H1 (cell line): Measurements from ENCODE around the gene TNNC1. TPM values are rescaled to one million over a fixed set of nuclear protein-coding genes. Genes with fewer than 3 reads are reported as not detected.

Source experiments
- CTCF ChIA-PET: fragments of 300-600 bp; sonication (Branson Sonifier 250); formaldehyde crosslinking; loops from one replicate; lab custom pipeline; 2021; ENCODE audit not compliant: partially characterized antibody; lab: Charles Lee
- POLR2A ChIA-PET: fragments of 300-600 bp; sonication (Branson Sonifier 250); formaldehyde crosslinking; loops from one replicate; lab custom pipeline; 2021; ENCODE audit warnings: inconsistent platforms; ENCODE audit not compliant: partially characterized antibody; lab: Charles Lee
- DNase-seq, 2 experiments: peaks; one replicate each; pipeline versions ENCODE4 v3.0.0 to v3.0.0-alpha.2; 2010 to 2022; ENCODE audit warnings: low spot score in 2 of 2, low read depth in 1 of 2, mixed read lengths in 1 of 2
- FAIRE-seq: peaks from 2 replicates; lab custom pipeline; 2011; peaks lifted over from hg19 to GRCh38; lab: Jason Lieb, UNC
- H2AFZ ChIP-seq: 2 replicates; pipeline ENCODE4 v1.8.1; 2012; ENCODE audit warnings: low read length, inconsistent platforms
- H2AK5ac ChIP-seq: 2 replicates; pipeline ENCODE4 v1.6.1; 2013; ENCODE audit warnings: low read depth, low read length
- H2BK120ac ChIP-seq: replicated peaks from 2 replicates; pipeline ENCODE3; 2013; ENCODE audit warnings: low read depth, low read length, inconsistent platforms
- H2BK12ac ChIP-seq: 2 replicates; pipeline ENCODE4 v1.6.1; 2013; ENCODE audit warnings: low read depth, low read length
- H2BK15ac ChIP-seq: 2 replicates; pipeline ENCODE4 v1.6.1; 2013; ENCODE audit warnings: low read length
- H2BK20ac ChIP-seq: 2 replicates; pipeline ENCODE4 v1.6.1; 2013; ENCODE audit warnings: low read length
- H2BK5ac ChIP-seq: 2 replicates; pipeline ENCODE4 v1.6.1; 2013; ENCODE audit warnings: low read depth, low read length
- H3K14ac ChIP-seq: 2 replicates; pipeline ENCODE4 v1.6.1; 2013; ENCODE audit warnings: inconsistent platforms; ENCODE audit not compliant: insufficient read length
- H3K18ac ChIP-seq: 2 replicates; pipeline ENCODE4 v1.6.1; 2013; ENCODE audit warnings: low read length; ENCODE audit errors: extremely low read depth
- H3K23ac ChIP-seq: 2 replicates; pipeline ENCODE4 v1.6.1; 2013; ENCODE audit warnings: inconsistent platforms; ENCODE audit not compliant: insufficient read length
- H3K23me2 ChIP-seq: 2 replicates; pipeline ENCODE4 v1.6.1; 2013; ENCODE audit warnings: low read depth, low read length
- H3K27ac ChIP-seq: 2 replicates; pipeline ENCODE4 v1.6.1; 2011; ENCODE audit warnings: low read depth, low read length, inconsistent platforms
- H3K27me3 ChIP-seq, 4 experiments: replicated peaks in 1 of 4; 1 replicate in 1 of 4; 2 replicates in 3 of 4; pipeline versions ENCODE4 v1.6.1 to v1.8.1; 2011 to 2013; ENCODE audit warnings: low read length in 3 of 4, mild to moderate bottlenecking in 3 of 4, inconsistent platforms in 2 of 4, mixed read lengths in 2 of 4, moderate library complexity in 1 of 4; ENCODE audit not compliant: control insufficient read depth in 3 of 4, insufficient read depth in 3 of 4; ENCODE audit errors: extremely low read depth in 1 of 4
- H3K36me3 ChIP-seq, 4 experiments: 2 replicates each; pipeline versions ENCODE4 v1.6.1 to v1.8.1; 2011 to 2013; ENCODE audit warnings: mild to moderate bottlenecking in 4 of 4, low read length in 3 of 4, moderate library complexity in 2 of 4, control low read depth in 1 of 4, inconsistent platforms in 1 of 4; ENCODE audit not compliant: insufficient read depth in 4 of 4, control insufficient read depth in 2 of 4
- H3K4ac ChIP-seq: replicated peaks from 2 replicates; pipeline ENCODE3; 2013; ENCODE audit warnings: low read length, low read depth, mixed read lengths, inconsistent platforms; ENCODE audit not compliant: insufficient read length
- H3K4me1 ChIP-seq, 4 experiments: replicated peaks in 1 of 4; 1 replicate in 1 of 4; 2 replicates in 3 of 4; pipeline versions ENCODE4 v1.6.1 to v1.8.1; 2011 to 2013; ENCODE audit warnings: low read length in 3 of 4, inconsistent platforms in 2 of 4, mixed read lengths in 1 of 4; ENCODE audit not compliant: insufficient read depth in 4 of 4, control insufficient read depth in 3 of 4
- H3K4me2 ChIP-seq, 2 experiments: 2 replicates each; pipeline versions ENCODE4 v1.6.1 to v1.8.1; 2011 to 2013; ENCODE audit warnings: low read depth in 2 of 2, low read length in 2 of 2, control low read depth in 1 of 2, inconsistent platforms in 1 of 2, mild to moderate bottlenecking in 1 of 2; ENCODE audit not compliant: insufficient read depth in 1 of 2
- H3K4me3 ChIP-seq, 4 experiments: fragments of 200-600, 300-600 bp in 1 of 4; sonication (generic), shearing (Covaris generic), sonication (Bioruptor Twin) in 1 of 4; 2 replicates each; pipeline versions ENCODE4 v1.5.1 to v1.8.1; 2011 to 2016; ENCODE audit warnings: low read length in 4 of 4, low read depth in 3 of 4, control low read depth in 2 of 4, inconsistent platforms in 2 of 4, mild to moderate bottlenecking in 2 of 4, mixed read lengths in 1 of 4, moderate library complexity in 1 of 4; ENCODE audit not compliant: insufficient read depth in 2 of 4; ENCODE audit errors: extremely low read depth in 1 of 4
- H3K56ac ChIP-seq: replicated peaks from 2 replicates; pipeline ENCODE3; 2013; ENCODE audit warnings: low read depth, mild to moderate bottlenecking, mixed read lengths, low read length, inconsistent platforms; ENCODE audit not compliant: insufficient read length
- H3K79me1 ChIP-seq: 2 replicates; pipeline ENCODE4 v1.6.1; 2013; ENCODE audit warnings: low read depth, low read length, control low read depth
- H3K79me2 ChIP-seq, 2 experiments: 2 replicates each; pipeline versions ENCODE4 v1.6.1 to v1.8.1; 2012 to 2013; ENCODE audit warnings: low read length in 2 of 2, mild to moderate bottlenecking in 2 of 2, inconsistent platforms in 1 of 2; ENCODE audit not compliant: insufficient read depth in 2 of 2, control insufficient read depth in 1 of 2
- H3K9ac ChIP-seq, 4 experiments: replicated peaks in 1 of 4; 1 replicate in 1 of 4; 2 replicates in 3 of 4; pipeline versions ENCODE4 v1.6.1 to v1.8.1; 2011 to 2013; ENCODE audit warnings: low read depth in 3 of 4, low read length in 3 of 4, control low read depth in 2 of 4, mild to moderate bottlenecking in 2 of 4, moderate library complexity in 2 of 4, inconsistent platforms in 1 of 4; ENCODE audit errors: extremely low read depth in 1 of 4
- H3K9me3 ChIP-seq, 2 experiments: 2 replicates each; pipeline versions ENCODE4 v1.6.1 to v1.8.1; 2012 to 2013; ENCODE audit warnings: mild to moderate bottlenecking in 2 of 2, moderate library complexity in 2 of 2, control low read depth in 1 of 2, inconsistent platforms in 1 of 2, low read depth in 1 of 2, low read length in 1 of 2, mixed read lengths in 1 of 2; ENCODE audit not compliant: insufficient read depth in 2 of 2
- H4K20me1 ChIP-seq, 2 experiments: replicated peaks in 1 of 2; 2 replicates each; pipeline versions ENCODE3 to v1.8.1; 2011 to 2013; ENCODE audit warnings: inconsistent platforms in 2 of 2, low read length in 2 of 2, mild to moderate bottlenecking in 1 of 2; ENCODE audit not compliant: insufficient read depth in 2 of 2, control insufficient read depth in 1 of 2
- H4K5ac ChIP-seq: 2 replicates; pipeline ENCODE4 v1.6.1; 2013; ENCODE audit warnings: low read length, low read depth, mixed read lengths, inconsistent platforms; ENCODE audit not compliant: insufficient read length
- H4K8ac ChIP-seq: 2 replicates; pipeline ENCODE4 v1.8.0; 2013; ENCODE audit warnings: mild to moderate bottlenecking, moderate library complexity, low read length, inconsistent platforms; ENCODE audit not compliant: insufficient read depth; ENCODE audit errors: extremely low read depth
- H4K91ac ChIP-seq: replicated peaks from 2 replicates; pipeline ENCODE3; 2013; ENCODE audit warnings: low read length, mixed read lengths, inconsistent platforms; ENCODE audit not compliant: insufficient read length
- EZH2 ChIP-seq: fragments of 200-600 bp; sonication (generic); IDR thresholded peaks from 2 replicates; pipeline ENCODE4 v1.7.1; 2012; ENCODE audit warnings: low read depth, mild to moderate bottlenecking, moderate library complexity, low read length, inconsistent platforms; ENCODE audit not compliant: severe bottlenecking
- JUN ChIP-seq: IDR thresholded peaks from 2 replicates; pipeline ENCODE4 v1.6.1; 2011; ENCODE audit warnings: low read depth, mild to moderate bottlenecking, improper control_type of control experiment, low read length
- KDM4A ChIP-seq: IDR thresholded peaks from one replicate; pipeline ENCODE4 v1.7.1; 2012; ENCODE audit warnings: low read depth, mild to moderate bottlenecking, moderate library complexity, low read length, inconsistent platforms; ENCODE audit not compliant: severe bottlenecking
- NRF1 ChIP-seq: IDR thresholded peaks from 2 replicates; pipeline ENCODE4 v1.6.1; 2011; ENCODE audit warnings: mild to moderate bottlenecking, low read depth, low read length, improper control_type of control experiment
- WGBS, 2 experiments: shearing (Covaris generic) in 1 of 2; methylation state at CpG; one replicate each; pipeline versions ENCODE4 v1.1.6 to v1.1.7; 2013 to 2015; ENCODE audit warnings: low lambda C conversion rate in 2 of 2, mixed read lengths in 2 of 2, inconsistent platforms in 1 of 2, low coverage in 1 of 2, missing lambda C conversion rate in 1 of 2; ENCODE audit not compliant: insufficient replicate concordance in 2 of 2, insufficient coverage in 1 of 2, insufficient read length in 1 of 2; ENCODE audit errors: extremely low coverage in 1 of 2, missing lambda C conversion rate in 1 of 2; 5-methylcytosine and 5-hydroxymethylcytosine counted together
- polyA plus RNA-seq, 7 experiments: library from polyadenylated mRNA; depleted of rRNA in 3 of 7; stranded (reverse) in 5 of 7; unstranded in 2 of 7; fragments of >200 nt in 5 of 7; fragments of 200-250 nt in 2 of 7; gene quantifications; 1 replicate in 5 of 7; 2 replicates in 1 of 7; 4 replicates in 1 of 7; pipeline versions ENCODE4 v1.2.1 to v1.2.3, GENCODE V29; 2011 to 2013; ENCODE audit warnings: missing spikeins in 2 of 7, mixed read lengths in 2 of 7
- total RNA-seq: library from RNA; stranded (reverse); fragmentation: NEBNext Ultra II Directional; extraction: Animal tissue kit (Norgen Biotek cat#: 25700); gene quantifications from 2 replicates; pipeline ENCODE4 v1.2.1, GENCODE V29; 2021

The TNNC1 gene
- total and polyA plus RNA-seq, 2 of the 8 experiments (the other 6 are each of a cell fraction or from before 2014, with no cell fraction given) = 5.8 to 16.4 TPM

GRCh38 chr3:52487050-52487787, 33.4 kb upstream of the TNNC1 start:
- peaks cover 21 to 67% (median 42%) of the 10 kb centered on the region in 4 experiments for H3K36me3 ChIP-seq
- H3K18ac ChIP-seq = no peak overlapping the region
- FAIRE-seq = no peak
- H3K14ac ChIP-seq = no peak overlapping the region
- H3K4me1 ChIP-seq = no peaks in the 10 kb centered on the region
- no peaks in the 10 kb centered on the region for H3K9me3 ChIP-seq
- CTCF ChIA-PET = interaction anchor here (0.6 kb wide), 1 partner anchor 301 kb away, joined by 3 read pairs; no protein-coding TSS in a partner anchor
- DNase-seq = no peak
- WGBS, 2 experiments = 94% methylated on average over 28 of the region's 31 CpGs; no CpG with 5 or more reads in 1 of the 2 experiments
- H3K4me2 ChIP-seq = no peak overlapping the region
- no peaks in the 10 kb centered on the region for H3K27me3 ChIP-seq
- H2AFZ ChIP-seq = no peak overlapping the region
- H4K91ac ChIP-seq = no peak overlapping the region
- H2BK15ac ChIP-seq = no peak overlapping the region
- H2BK120ac ChIP-seq = no peak overlapping the region
- POLR2A ChIA-PET = interaction anchor here (1.1 to 1.6 kb wide), 3 partner anchors 11 to 43 kb away, joined by 3 to 4 read pairs (median 3); no protein-coding TSS in a partner anchor
- H4K8ac ChIP-seq = no peak overlapping the region
- no peak overlapping the region for H2AK5ac ChIP-seq
- no peak overlapping the region for H3K4me3 ChIP-seq
- H3K23ac ChIP-seq = no peak overlapping the region
- no peak overlapping the region for H2BK12ac ChIP-seq
- no peak overlapping the region for H3K4ac ChIP-seq
- no peak overlapping the region; the same call in 1 of the 2 replicates for H3K27ac ChIP-seq
- H2BK5ac ChIP-seq = peak overlapping the region; percentile 52; the same call in 1 of the 2 replicates
- no peak overlapping the region for H4K5ac ChIP-seq
- H3K79me2 ChIP-seq = no peaks in the 10 kb centered on the region
- no peaks in the 10 kb centered on the region for H3K23me2 ChIP-seq
- peaks cover 2% of the 10 kb centered on the region; the same call in 1 of the 2 replicates for H3K79me1 ChIP-seq
- H4K20me1 ChIP-seq = peaks cover 0 to 24% of the 10 kb centered on the region in 2 experiments
- H3K9ac ChIP-seq = no peak overlapping the region
- no peak overlapping the region for H3K56ac ChIP-seq
- H2BK20ac ChIP-seq = no peak overlapping the region
- TF ChIP-seq EZH2 (no peak), NRF1 (no peak), JUN (no peak), KDM4A (no peak)
